GM12872 (cell line): ENCODE data around the gene SPIRE1.

Experiments
- CTCF ChIP-seq: IDR thresholded peaks from 3 replicates; pipeline ENCODE4 v1.5.1; 2011; ENCODE audit warnings: low read depth, mild to moderate bottlenecking, low read length, moderate library complexity; ENCODE audit not compliant: insufficient read depth

The SPIRE1 gene

GRCh38 chr18:12443551-12443950 is 214.4 kb downstream of the SPIRE1 start:
- TF ChIP-seq CTCF: no peak

GRCh38 chr18:12442946-12443345 is 215.0 kb downstream of the SPIRE1 start:
- TF ChIP-seq CTCF: no peak

- TF ChIP-seq CTCF: no peak
These were observed 216.4 kb downstream of the SPIRE1 start for GRCh38 chr18:12441475-12442034.

- TF ChIP-seq CTCF: no peak
These were observed 219.7 kb downstream of the SPIRE1 start for GRCh38 chr18:12438257-12438656.

GRCh38 chr18:12435867-12436266 is 222.0 kb downstream of the SPIRE1 start:
- no peak for TF ChIP-seq CTCF

GRCh38 chr18:12434541-12434929 is 223.4 kb downstream of the SPIRE1 start:
- no peak for TF ChIP-seq CTCF

- no peak for TF ChIP-seq CTCF
These were observed 223.9 kb downstream of the SPIRE1 start for GRCh38 chr18:12433829-12434540.

GRCh38 chr18:12432881-12433280 is 225.0 kb downstream of the SPIRE1 start:
- TF ChIP-seq CTCF: no peak
